Activated naive CD8-positive, alpha-beta T cell treated with anti-CD3 and anti-CD28 coated beads, Interleukin-2, amount 50 U/mL, for 16 hours (primary cell): ENCODE data around the gene HDAC4.

Experiments
- DNase-seq: peaks from one replicate; pipeline ENCODE4 v3.0.0-alpha.2; 2020; ENCODE audit warnings: low read depth, low spot score

The HDAC4 gene

GRCh38 chr2:239236808-239237205 is 164.0 kb downstream of the HDAC4 start:
- no peak for DNase-seq

GRCh38 chr2:239236043-239236807 is 164.6 kb downstream of the HDAC4 start:
- DNase-seq, result no peak

- DNase-seq, result no peak
Measured at GRCh38 chr2:239235311-239235710, 165.5 kb downstream of the HDAC4 start.

- no peak for DNase-seq
Measured at GRCh38 chr2:239234191-239235175, 166.3 kb downstream of the HDAC4 start.

GRCh38 chr2:239233576-239233975 is 167.2 kb downstream of the HDAC4 start:
- no peak for DNase-seq

- no peak for DNase-seq
Measured at GRCh38 chr2:239232195-239232578, 168.6 kb downstream of the HDAC4 start.

GRCh38 chr2:239231231-239232194 is 169.3 kb downstream of the HDAC4 start:
- no peak for DNase-seq

GRCh38 chr2:239230318-239231052 is 170.3 kb downstream of the HDAC4 start:
- DNase-seq, result no peak

GRCh38 chr2:239229545-239230279 is 171.1 kb downstream of the HDAC4 start:
- DNase-seq, result no peak

- no peak for DNase-seq
Measured at GRCh38 chr2:239227661-239228371, 173.0 kb downstream of the HDAC4 start.

GRCh38 chr2:239226677-239227581 is 173.9 kb downstream of the HDAC4 start:
- DNase-seq, result no peak

GRCh38 chr2:239225871-239226561 is 174.8 kb downstream of the HDAC4 start:
- DNase-seq, result no peak

GRCh38 chr2:239225371-239225851 is 175.4 kb downstream of the HDAC4 start:
- DNase-seq, result no peak

- no peak for DNase-seq
Measured at GRCh38 chr2:239224955-239225354, 175.9 kb downstream of the HDAC4 start.

GRCh38 chr2:239224199-239224570 is 176.6 kb downstream of the HDAC4 start:
- DNase-seq, result no peak

GRCh38 chr2:239223310-239224198 is 177.3 kb downstream of the HDAC4 start:
- DNase-seq, result no peak
